TTC549 (cell line): ENCODE data around the gene CADPS2.

Experiments
- FAIRE-seq: peaks from 2 replicates; lab custom pipeline; 2012; peaks lifted over from hg19 to GRCh38; lab: Jason Lieb, UNC

The CADPS2 gene

DNA sequence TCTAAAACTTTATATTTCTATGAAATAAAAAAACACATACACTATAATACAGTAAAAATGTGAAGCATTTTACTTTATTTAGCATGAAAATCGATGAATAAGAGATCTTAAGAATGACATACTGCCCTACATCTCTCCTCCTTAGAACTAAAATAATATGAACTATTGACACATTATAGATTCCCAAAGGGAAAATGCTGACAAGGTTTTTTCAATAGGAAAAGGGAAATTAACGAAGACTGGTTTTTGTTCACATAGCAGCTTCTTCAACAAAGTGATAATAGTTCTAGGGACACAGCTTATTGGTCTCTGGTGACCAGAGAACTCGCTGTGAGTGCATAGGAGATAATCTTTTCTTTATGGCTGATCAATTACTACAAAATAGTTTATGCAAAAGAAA, 523.8 kb downstream of the CADPS2 start:
- no peak for FAIRE-seq

DNA sequence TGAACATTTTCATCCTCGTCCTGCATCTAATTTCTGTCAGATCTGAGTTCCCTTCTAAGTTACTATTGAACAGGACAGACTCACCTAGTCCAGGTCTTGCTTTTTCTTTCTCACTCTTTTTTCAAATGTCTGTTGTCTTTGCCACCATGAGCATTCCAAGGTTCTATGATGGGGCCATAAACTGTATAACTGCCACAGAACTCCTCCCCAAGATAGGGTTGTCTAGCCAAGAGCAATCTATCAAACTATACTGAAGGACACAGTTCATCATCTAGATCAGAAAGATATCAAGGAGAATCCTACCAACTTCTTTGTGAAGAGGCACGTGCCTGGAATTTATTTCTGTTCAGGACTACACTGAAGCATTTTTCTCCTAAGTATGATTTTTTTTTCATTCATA, 531.6 kb downstream of the CADPS2 start:
- FAIRE-seq, result no peak

DNA sequence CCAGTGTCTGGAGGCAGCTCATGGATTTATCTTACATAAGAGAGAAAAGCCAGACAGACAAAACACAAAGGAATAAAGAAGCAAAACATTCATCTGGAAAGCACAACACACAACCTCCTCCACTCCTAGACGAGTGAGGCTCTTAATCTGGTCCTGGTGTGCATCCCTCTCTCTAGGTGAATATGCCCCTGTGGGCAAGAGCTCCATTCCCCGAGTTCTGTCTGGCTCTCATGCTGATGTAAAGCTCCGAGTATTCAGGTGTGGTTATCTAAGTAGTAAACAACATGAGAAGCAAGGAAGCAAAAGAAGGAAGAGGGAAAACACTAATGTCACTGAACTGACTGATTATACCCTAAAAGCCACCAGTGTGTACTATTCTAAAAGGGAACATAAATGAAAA, 533.8 kb downstream of the CADPS2 start:
- FAIRE-seq, result no peak

DNA sequence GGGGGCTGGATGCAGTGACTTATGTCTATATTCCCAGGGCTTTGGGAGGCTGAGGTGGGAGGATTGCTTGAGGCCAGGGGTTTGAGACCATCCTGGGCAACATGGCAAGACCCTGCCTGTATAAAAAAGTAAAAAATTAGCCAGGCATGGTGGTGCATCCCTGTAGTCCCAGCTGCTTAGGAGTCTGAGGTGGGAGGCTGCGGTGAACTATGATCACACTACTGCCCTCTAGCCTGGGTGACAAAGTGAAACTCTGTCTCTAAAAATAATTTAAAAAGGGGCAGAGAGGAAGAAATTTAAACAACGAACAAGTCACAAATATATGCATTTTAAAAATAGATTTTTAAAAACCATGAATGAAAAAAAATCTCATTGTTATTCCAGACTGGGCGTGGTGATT, 535.6 kb downstream of the CADPS2 start:
- FAIRE-seq, result no peak

DNA sequence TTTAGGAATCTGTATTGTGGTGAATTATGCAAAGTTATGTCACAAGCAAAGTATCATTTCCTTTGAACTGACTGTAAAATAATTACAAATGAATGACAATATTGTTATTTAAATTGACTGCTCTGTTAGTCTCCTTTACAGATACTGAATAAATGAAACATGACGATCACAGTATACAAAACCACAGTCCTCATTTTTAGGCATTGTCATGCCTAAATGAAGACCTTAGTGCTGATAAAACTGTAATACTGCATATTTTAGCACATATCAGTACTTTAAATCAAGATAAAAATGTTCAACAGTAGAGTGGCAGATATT, 542.0 kb downstream of the CADPS2 start:
- no peak for FAIRE-seq

DNA sequence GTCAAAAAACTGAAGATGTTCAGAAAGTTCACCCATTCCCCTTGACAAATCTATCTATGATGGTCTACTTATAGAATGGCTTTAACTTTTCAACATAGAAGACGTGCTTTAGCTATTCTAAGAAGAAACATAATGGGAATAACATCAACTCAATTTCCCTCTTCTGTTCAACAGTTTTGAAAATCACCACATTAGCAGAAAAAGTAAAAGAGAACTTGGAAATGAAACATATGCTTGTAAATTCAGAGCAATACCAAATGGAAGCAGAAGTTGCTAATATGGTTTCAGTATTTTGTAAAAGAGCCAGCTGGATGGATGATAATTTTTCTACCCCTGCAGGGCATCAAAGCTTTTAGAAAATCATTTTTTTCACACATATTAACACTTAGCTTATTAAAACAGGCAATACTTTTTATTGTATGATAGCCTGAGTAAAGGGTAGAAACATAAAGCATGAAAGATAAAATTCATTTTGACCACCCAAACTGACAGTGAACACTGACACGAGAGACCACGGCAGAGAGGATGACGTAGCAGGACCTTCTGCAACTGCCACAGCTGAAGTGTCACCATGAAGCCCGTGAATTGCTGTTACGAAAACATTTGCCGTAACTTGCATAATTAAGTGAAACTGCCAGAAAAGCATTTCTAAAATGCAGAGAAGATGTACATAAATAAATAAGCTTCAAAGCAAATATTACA, 542.5 kb downstream of the CADPS2 start:
- FAIRE-seq, result no peak

DNA sequence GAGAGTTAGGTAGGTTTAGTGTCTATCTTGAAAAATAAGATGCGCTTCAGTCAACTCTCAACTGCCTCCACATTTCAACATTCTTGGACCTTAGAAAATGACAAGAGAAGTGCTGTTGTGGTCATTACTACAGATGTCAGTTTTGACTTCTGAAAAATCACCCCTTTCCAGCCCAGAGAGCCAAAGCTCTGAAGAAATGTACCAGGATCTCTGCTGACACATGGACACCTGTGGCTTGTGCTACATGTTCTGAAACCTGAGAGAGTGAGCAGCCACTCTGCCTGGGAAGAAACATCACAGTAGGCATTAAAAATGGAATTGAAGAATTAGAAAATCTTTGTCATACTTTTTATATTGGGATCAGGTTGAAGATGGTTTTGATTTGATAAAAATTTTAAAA, 545.8 kb downstream of the CADPS2 start:
- no peak for FAIRE-seq

DNA sequence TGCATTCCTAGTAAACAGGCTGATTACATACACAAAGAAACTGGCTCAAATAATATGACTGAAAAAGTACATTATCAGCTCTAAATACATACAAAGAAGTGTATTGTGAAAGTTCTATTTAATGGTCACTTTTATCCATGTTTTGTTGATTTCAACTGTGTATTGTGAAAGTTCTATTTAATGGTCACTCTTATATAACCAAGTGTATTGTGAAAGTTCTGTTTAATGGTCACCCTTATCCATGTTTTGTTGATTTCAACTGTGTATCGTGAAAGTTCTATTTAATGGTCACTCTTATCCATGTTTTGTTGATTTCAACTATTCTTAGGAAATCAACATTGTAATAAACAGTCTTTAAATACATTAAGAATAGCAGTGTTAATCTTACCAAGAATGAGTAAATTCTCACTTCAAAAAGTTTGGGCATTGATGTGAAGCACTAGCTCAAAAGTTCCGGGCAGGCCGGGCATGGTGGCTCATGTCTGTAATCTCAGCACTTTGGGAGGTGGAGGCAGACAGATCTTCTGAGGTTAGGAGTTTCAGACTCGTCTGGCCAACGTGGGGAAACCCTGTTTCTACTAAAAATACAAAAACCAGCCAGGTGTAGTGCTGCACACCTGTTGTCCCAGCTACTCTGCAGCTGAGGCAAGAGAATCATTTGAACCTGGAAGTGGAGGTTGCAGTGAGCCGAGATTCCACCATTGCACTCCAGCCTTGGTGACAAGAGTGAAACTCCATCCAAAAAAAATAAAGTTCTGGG, 546.9 kb downstream of the CADPS2 start:
- no peak for FAIRE-seq

DNA sequence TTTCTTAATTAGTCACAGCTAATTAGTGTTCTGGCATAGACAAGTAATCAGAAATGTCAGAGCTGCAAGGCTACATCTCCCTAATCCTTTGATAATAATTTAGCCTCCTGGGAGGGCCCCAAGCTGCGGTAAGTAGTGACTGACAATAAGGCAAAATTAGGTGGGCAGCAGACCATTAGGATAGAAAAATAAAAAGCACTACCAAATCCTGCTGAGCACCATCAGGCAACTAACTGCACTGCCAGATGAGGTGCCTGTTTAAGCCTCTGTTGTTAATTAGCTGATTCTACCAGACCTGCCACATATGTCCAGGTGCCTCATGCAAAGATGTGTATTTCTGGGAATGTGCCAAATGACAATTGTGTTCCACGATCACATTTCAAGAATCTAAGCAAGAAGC, 549.2 kb downstream of the CADPS2 start:
- FAIRE-seq, result no peak

DNA sequence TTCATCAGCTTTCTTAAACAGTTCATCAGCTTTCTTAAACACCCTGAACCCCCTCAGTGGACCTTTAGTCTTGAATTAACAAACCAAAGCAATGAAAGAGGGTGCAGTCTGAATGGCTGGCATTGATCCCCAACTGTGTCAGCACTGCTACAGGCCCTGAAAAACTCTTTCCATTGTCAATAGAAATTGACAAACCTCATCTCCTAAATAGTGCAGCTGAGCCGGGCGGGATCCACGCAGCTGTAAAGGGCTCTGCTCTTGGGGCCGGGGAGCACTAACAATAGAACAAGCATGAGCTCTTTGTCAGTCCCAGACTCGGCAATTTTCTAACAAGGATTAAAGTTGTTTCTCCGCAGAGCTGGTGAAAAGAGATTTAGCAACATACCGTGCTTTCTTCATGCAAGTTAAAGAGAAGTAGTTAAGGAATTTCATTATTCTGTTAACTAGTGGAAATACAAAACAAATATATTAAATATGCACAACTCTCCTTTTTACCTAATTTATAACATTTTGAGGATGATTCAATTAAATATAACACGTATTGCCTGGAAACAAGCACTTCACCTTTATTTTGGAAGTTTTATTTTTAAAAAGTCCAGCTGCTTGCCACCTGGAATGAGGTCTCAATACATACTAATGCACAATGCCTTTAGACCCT, 557.0 kb downstream of the CADPS2 start:
- FAIRE-seq, result no peak

DNA sequence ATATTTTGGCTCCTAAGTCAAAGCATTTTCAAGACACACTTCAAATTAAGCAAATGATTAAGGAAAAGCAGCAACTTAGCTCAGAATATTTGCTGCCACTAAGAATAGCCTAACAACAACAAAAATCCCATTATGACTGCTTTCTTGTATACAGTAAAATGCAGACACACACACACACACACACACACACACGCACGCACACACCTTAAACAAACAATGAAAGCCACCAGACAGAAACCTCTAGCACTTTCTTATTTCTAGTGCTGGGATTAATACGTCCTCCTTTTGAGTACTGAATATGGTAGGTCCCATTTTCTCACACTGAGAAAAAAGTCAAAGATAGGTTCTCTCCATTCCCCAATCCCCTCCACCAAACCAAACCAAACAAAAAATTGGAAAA, 558.3 kb downstream of the CADPS2 start:
- no peak for FAIRE-seq

DNA sequence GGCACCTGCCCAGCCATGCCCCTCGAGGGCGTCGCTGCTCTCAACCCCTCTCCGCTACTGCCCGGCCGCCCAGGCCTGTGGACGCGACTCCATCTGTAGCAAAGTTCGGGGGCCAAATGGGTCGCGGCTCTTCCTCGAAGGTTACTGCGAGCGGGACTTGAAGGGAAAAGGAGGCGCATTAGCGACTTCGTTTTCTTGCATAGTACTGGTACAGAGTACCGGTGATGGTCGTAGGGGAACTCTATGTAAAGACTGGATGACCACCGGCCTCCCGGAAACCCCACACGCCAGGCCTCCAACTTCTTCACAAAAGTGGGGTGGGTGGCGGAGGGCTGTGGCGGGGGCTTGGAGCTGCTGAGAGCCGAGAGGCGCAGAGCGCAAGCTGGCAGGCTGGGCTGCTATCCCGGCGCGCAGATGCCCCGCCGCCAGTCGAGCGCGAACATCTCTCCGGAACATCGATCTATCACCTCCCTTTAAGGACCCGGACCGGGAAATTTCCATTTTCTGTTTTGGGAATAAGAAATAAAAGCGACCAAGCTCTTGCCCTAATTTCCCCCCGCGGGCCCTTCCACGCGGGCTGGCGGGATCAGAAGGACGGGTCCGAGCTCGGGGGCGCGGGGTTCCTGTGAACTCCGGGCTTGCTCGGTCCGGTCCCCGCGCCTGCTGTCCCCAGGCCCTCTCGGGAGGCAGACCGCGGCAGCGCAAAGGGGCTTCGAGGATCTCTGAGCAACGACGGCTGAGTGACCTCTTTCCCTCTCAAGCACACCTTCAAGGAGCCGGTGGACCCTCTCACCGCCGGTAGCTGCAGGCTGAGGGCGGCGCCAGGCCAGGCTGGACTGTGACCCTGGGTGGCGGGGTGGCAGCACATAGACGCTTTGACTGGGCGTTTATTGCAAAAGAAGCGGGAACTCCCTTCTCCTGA, 569.5 kb downstream of the CADPS2 start:
- no peak for FAIRE-seq

DNA sequence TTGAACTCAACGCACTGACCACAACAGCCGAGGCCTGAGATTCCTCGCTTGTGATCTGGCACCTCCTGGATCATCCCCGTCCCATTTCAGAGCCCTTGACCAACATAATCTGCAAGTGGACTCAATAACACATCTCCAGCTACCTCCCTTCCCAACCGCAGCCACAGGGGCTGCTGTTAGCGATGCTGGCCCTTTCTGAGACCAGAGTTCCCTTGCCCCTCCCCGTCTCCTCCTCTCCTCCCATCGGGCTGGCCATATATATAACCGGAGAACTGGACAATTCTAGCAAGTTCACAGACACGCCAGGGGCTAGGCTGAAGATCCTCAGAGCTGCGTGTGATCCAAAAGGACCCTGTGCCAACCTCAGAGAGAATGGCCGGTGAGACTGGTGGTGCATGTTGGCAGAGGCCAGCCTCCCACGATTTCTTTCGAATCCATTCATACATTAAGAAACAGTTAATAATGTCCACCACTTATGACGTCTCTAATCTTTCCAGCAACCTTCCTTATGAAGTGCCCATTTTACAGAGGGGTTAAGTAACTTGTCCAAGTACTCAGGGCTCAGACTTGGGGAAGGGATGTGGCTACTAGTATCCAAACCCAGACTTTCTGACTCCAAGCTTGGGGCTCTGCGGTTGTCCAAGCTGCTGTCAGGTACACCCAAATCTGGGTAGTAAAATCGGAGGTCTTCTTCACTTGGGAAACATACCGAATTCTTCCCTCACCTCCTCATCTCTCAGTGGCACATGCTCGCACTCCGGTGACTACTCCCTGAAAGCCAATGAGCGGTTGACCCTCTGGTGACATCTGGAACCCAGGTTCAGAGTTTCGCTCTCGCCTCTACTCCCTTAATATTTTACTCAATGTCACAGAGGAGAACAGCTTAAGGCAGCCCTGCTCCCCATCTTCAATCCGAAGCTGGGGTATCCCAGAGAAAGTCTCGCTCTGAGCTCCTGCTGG, 570.5 kb downstream of the CADPS2 start:
- no peak for FAIRE-seq

DNA sequence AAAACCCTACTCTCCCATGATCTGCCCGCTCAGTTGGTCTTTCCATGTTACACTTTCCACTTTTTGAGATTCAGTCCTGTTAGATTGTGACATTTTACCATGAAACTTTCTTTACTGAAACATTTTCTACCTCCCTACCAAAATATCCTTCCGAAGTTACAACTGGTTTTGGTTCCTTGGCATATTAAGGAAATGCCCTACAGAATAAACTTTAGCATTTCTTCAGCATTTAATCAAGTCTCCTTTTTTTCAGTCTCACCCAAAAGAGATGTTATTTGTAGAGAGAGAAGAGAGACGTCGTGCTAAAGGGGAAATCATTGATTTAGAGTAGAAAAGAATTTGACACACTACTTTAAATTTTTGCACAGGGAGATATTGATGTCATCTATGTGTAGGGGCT, 572.0 kb downstream of the CADPS2 start:
- FAIRE-seq, result no peak

DNA sequence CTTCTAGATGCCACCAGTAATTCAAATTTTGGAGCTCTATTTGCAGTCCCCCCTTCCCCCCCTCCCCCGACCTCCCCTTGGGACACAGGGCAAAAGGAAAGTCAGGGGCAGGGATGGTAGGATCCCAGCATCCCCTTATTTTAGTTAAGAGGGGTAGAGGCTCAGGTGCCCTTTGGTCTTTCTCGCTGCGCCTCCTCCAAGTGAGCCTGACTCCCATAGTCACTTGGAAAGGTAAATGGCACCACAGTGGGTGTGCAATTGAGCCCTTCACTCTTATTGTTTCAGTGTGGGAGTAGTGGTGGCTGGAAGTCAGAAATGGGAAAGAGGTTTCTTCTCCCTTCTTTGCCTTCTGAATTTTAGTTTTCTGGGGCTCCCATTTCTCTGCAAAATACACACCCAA, 573.5 kb downstream of the CADPS2 start:
- FAIRE-seq, result no peak

DNA sequence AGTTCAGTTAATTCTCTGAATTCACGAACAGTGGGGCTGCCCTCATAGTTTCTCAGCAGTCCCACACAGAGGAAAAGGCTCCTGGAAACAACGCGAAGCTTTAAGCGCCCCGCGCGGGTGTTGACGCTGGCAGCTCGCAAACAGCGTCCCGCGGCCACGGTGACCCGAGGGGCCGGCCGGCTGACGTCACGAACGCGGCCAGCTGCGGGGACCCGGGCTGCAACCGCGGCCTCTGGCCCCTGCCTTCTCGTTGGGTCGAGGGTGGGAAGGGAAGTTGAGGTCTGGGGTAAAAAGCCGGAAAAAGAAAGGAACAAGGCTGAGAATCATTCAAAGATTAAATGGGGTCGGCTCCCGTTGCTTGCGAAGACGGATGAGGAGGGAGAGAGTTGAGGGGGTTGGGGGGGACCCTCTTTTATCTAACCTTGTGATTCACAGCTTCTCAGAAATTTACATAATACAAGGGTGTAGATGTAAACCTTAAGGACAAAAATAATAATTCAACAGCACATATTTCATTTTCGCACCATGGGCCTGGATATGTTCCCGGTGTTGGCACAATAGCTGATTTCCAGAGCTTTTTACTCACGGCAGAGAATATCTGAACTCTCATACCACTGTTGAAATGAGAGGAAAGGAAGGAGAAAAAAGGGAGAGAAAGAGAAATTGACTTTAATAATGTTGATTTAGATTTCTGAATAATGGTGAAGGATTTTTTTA, 574.4 kb downstream of the CADPS2 start:
- no peak for FAIRE-seq

DNA sequence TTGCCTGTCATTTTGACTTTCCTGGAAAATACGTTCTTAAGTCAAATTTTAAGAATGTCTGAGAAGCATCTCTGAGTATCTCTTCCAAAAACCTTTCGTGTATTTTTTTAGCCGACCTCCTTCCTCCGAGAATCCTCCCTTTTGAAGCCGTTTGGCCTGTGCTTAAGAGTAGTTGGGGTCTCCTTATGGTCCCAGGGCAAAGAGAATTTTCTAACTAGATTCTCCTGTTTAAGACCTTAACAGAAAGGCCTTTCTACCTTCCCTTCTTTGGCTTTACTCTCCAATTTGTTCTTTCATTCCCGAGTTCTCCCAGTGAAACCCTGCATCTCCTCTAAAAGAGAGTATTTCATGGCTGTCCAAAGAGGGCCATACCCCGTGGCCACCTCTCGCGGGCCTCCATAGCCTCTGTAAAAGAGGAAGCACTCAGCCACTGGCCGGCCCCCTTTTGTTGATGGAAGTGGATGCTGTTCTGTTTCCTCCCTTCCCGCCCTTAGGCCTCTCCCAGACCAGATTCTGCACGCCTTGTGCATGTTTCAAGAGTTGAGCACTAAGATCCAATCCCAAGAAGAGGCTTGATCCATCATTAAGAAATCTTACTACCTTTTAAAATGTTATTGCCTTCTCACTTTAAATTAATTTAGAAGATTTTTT, 575.1 kb downstream of the CADPS2 start:
- no peak for FAIRE-seq

DNA sequence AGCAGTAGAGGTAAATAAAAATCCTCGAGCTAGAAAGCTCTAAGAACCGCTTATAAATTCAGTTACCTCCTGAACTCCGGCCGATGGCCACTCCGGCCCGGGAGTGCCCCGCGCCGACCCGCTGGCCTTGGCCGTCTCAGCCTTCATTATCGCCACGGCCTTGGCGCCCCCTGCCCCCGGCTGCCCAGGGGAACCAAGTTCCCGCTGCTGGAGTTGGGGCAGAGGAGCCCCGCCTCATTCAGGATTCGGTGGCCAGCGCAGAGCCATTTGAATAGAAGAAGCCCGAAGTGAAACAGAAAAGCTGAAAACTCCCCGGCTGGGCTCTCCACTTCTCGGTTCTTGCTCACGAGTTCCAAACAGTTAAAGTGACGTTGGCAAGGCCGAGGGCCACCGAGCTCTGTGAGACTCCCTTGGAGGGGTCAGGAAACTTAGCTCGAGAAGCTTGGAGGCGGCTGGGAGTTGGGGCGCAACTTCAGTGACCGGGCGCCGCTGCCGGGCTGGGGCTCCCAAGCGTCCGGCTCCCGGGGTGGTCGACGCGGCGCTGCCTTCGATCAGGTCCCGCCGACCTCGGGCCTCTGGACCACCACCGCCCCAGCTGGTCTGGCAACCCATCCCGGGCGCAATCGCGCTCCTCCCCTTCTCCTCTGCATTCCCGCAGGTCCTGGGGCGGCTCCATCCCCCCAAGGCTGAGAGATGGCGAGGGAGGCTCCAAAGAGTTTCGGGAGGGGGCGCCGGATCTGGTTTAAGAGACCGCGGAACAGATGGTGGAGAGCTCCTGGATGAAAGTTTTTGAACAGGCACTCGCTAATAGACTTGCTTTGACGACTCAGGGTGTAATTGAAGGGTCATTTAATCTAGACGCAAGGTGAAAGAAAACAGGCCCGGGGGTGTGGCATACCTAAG, 575.9 kb downstream of the CADPS2 start:
- no peak for FAIRE-seq

DNA sequence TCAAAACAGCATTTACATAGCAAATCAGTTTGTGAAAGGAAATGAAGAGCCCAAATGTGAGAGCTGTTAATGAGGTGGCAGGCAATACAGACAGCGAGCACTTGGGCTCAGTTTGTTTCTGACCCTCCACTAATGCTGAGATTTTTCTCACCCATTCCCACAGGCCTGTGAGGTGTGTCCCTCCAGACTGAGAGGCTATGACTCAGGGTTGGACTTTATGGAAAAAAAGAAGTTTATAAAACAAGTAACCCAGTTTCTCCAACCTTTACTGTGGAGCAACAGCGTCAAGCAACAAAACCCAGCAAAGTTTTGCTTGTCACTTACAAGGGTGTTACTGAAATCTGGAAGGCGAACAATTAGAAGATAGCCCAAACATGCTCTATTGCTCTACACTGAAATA, 576.8 kb downstream of the CADPS2 start:
- no peak for FAIRE-seq
